Measurements from ENCODE around the gene SSR1.
"Not testable (repeated sequence)": the region's sequence is repeated elsewhere in the genome, so short reads cannot be mapped to it uniquely, and the experiment has no call there.

The SSR1 gene

GRCh38 chr6:7316658-7317533 lies 3.9 kb upstream of the SSR1 start:
- DNase-seq: no peak

GRCh38 chr6:7315948-7316365 lies 3.0 kb upstream of the SSR1 start:
- no peak for DNase-seq

- DNase-seq: not testable (repeated sequence)
Measured at GRCh38 chr6:7315087-7315947, 2.3 kb upstream of the SSR1 start.

- DNase-seq: no peak
Measured at GRCh38 chr6:7314414-7314813, 1.4 kb upstream of the SSR1 start.

GRCh38 chr6:7313505-7314165 lies 636 bp upstream of the SSR1 start:
- no peak for DNase-seq

GRCh38 chr6:7311917-7312615 lies 933 bp downstream of the SSR1 start:
- no peak for DNase-seq

- DNase-seq: no peak
Measured at GRCh38 chr6:7311176-7311575, 1.8 kb downstream of the SSR1 start.

GRCh38 chr6:7309050-7309449 lies 3.9 kb downstream of the SSR1 start:
- no peak for DNase-seq

GRCh38 chr6:7307533-7307932 lies 5.5 kb downstream of the SSR1 start:
- DNase-seq: no peak

GRCh38 chr6:7304821-7305220 lies 8.2 kb downstream of the SSR1 start:
- no peak for DNase-seq

GRCh38 chr6:7301702-7302101 lies 11.3 kb downstream of the SSR1 start:
- no peak for DNase-seq

GRCh38 chr6:7300926-7301325 lies 12.1 kb downstream of the SSR1 start:
- no peak for DNase-seq

- no peak for DNase-seq
Measured at GRCh38 chr6:7298113-7298512, 14.9 kb downstream of the SSR1 start.

- no peak for DNase-seq
Measured at GRCh38 chr6:7296602-7297001, 16.4 kb downstream of the SSR1 start.

GRCh38 chr6:7295916-7296315 lies 17.1 kb downstream of the SSR1 start:
- no peak for DNase-seq

GRCh38 chr6:7292596-7293255 lies 20.3 kb downstream of the SSR1 start:
- DNase-seq: no peak

- no peak for DNase-seq
Measured at GRCh38 chr6:7290079-7290478, 22.9 kb downstream of the SSR1 start.

GRCh38 chr6:7285416-7285815 lies 27.6 kb downstream of the SSR1 start:
- DNase-seq: no peak

GRCh38 chr6:7283676-7284075 lies 29.3 kb downstream of the SSR1 start:
- no peak for DNase-seq

GRCh38 chr6:7282097-7282906 lies 30.7 kb downstream of the SSR1 start:
- DNase-seq: no peak

- no peak for DNase-seq
Measured at GRCh38 chr6:7276199-7276524, 36.8 kb downstream of the SSR1 start.

All from stimulated activated CD4-positive, alpha-beta T cell treated with anti-CD3 and anti-CD28 coated beads, Interleukin-4, amount 100 ng/mL, for 4 hours (primary cell).